ENCODE measurements around the gene PAMR1. TPM values are rescaled to one million over a fixed set of nuclear protein-coding genes. Genes with fewer than 3 reads are reported as not detected.

Gene PAMR1
- polyA plus RNA-seq, 1 donor from 2014 or later: not detected

DNA sequence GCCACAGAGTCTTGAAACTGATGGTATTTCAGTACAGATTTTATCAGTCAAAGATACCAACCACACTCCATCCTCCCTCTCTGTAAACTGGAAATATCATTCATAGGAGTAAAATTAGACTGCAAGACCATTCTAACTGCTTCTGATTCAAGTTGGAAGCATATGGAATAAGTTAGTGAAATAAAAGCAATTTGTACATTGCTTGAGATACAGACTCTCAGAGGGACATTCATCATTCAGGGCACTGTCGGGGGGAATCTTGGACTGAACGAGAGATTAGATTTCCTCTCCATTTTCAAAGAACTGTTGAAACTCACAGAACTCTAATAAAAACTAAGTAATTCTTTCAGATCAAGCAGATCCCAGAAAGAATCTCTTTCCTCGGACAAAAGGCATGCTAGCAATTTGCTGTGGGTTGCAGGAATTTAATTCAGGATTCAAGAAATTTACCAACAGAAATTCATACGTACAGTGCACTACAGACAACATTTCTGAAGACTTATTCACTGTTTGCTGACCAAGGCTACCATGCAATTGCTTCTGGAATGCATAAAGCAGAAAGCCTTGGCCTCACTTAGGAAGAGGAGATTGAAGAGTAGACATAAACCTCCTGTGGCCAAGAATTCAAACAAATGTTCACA, 34.1 kb downstream of the PAMR1 start:
- H3K27ac Mint-ChIP-seq: no peak overlapping the region
- peaks cover 8% of the 10 kb centered on the region for H3K27me3 Mint-ChIP-seq
- no peak overlapping the region for H3K4me3 Mint-ChIP-seq
- no peaks in the 10 kb centered on the region for H3K4me1 Mint-ChIP-seq
- H3K9me3 Mint-ChIP-seq: no peaks in the 10 kb centered on the region
- no peaks in the 10 kb centered on the region for H3K36me3 Mint-ChIP-seq

DNA sequence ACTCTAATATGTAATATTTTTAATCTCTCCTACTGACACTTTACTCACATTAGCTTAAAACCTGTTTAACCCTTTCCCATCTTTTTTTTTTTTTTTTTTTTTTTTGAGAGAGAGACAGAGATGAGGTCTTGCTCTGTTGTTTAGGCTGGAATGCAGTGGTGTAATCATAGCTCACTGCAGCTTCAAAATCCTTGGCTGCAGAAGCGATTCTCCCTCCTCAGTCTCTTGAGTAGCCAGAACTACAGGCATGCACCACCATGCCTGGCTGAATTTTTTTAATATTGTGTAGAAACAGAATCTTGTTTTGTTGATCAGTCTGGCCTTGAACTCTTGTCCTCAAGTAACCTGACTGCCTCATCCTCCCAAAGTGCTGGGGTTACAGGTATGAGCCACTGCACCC, 37.3 kb downstream of the PAMR1 start:
- H3K27me3 Mint-ChIP-seq: peaks cover 20% of the 10 kb centered on the region
- no peaks in the 10 kb centered on the region for H3K4me1 Mint-ChIP-seq
- H3K36me3 Mint-ChIP-seq: peaks cover 5% of the 10 kb centered on the region
- peaks cover 2 to 9% (median 3%) of the 10 kb centered on the region in 3 donors for H3K9me3 Mint-ChIP-seq
- no peak overlapping the region for H3K4me3 Mint-ChIP-seq
- no peak overlapping the region for H3K27ac Mint-ChIP-seq

DNA sequence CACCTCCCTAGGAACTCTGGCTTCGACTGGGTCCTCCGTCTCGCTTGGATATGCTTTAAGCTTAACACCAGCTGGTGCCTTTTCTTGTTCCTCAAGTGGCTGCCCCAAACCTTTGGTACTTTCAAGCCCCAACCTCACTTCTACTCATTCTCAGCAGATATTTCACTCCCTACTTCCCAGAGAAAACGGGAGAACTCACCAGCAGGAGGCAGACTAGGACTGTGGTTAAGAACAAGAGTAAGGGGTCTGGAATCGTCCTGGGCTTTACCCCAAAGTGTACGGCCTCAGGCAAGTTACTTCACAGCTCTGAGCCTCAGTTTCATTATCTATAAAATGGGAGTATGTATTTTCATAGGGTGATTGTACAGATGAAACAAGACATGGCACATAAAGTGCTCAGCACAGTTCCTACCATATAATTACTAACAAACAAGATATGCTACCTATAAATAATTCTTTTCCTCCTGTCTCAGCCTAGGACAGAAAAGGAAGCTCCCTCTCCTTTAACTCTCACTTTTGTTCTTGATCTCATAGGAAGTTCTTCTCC, 37.8 kb downstream of the PAMR1 start:
- H3K4me1 Mint-ChIP-seq: no peaks in the 10 kb centered on the region
- peaks cover 18% of the 10 kb centered on the region for H3K27me3 Mint-ChIP-seq
- H3K9me3 Mint-ChIP-seq: peaks cover 2 to 14% (median 8%) of the 10 kb centered on the region in 3 donors
- H3K4me3 Mint-ChIP-seq: no peak overlapping the region
- peaks cover 5% of the 10 kb centered on the region for H3K36me3 Mint-ChIP-seq
- no peak overlapping the region for H3K27ac Mint-ChIP-seq

DNA sequence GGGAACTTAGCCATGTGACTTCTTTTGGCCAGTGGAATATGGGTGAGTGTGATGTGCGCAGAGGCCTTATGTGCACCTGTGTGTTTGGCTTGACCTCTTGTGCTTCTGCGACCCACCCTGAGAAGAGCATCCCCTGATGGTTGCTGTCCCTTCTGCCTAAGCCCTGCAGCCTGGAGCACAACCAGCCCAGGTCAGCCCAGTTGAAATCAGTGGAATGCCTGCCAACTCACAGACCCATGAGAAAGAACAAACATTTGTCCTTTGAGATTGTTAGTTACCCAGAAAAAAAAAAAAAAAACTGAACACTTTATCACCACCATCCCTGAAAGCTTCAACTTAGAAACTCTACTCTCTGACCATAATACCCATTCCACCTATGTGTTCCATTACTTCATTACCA, 38.5 kb downstream of the PAMR1 start:
- Mint-ChIP-seq H3K9me3 (peaks cover 4 to 19% (median 14%) of the 10 kb centered on the region in 3 donors), H3K4me3 (no peak overlapping the region), H3K36me3 (peaks cover 5% of the 10 kb centered on the region), H3K4me1 (no peaks in the 10 kb centered on the region), H3K27me3 (peaks cover 18% of the 10 kb centered on the region), H3K27ac (no peak overlapping the region)

DNA sequence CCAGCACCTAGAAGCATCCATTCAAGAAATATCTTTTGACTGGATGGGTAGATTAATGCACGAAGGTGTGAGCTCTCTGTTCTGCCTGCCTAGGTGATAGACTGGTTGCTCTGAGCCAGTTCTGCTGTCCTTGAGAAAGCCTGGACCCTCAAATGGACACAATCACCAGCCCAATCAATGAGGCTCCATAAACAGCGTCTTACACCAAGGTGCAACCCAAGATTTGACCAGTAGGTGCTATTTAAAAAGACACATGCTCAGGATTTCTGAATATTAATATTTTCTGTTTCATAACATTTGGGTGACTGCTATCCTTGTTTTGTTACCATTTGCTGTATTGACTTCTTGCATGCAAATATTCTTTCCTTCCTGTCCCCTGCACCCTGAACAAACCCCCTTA, 39.0 kb downstream of the PAMR1 start:
- Mint-ChIP-seq H3K27me3 (peaks cover 16% of the 10 kb centered on the region), H3K4me1 (no peaks in the 10 kb centered on the region), H3K4me3 (no peak overlapping the region), H3K27ac (no peak overlapping the region), H3K9me3 (peaks cover 4 to 19% (median 15%) of the 10 kb centered on the region in 3 donors), H3K36me3 (peaks cover 5% of the 10 kb centered on the region)

DNA sequence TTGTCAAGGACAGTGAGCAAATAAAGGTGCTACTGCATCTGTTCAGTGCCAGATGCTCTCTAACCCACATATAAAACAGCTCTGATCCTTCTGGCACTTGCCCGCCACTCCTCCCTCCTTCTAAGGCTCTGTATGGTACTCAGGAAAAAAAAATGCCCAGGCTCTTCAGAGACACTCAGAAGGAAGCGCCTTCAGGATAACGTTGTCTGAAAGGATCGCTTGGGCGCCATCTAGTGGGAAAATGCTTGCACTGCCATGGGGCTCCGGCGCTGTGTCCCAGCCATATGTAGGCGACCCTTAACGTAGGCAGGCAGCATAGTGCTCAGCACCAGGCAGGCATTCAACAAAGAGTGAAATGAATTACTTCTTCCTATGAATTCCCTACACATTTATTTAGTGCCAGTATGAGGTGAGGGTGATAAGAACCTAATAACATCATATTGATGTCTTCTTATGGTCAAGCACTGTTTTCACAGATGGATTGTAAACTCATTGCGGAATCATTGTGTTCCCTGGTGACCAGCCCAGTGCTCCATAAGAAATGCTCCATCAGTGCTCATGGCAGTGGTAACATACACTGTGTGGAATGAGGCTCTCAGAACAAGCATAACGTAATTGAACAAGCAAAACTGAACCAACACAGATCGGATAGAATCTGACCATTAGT, 39.6 kb downstream of the PAMR1 start:
- Mint-ChIP-seq H3K4me1 (no peaks in the 10 kb centered on the region), H3K27me3 (peaks cover 14% of the 10 kb centered on the region), H3K4me3 (no peak overlapping the region), H3K9me3 (peaks cover 4 to 21% (median 19%) of the 10 kb centered on the region in 3 donors), H3K27ac (no peak overlapping the region), H3K36me3 (peaks cover 5% of the 10 kb centered on the region)

DNA sequence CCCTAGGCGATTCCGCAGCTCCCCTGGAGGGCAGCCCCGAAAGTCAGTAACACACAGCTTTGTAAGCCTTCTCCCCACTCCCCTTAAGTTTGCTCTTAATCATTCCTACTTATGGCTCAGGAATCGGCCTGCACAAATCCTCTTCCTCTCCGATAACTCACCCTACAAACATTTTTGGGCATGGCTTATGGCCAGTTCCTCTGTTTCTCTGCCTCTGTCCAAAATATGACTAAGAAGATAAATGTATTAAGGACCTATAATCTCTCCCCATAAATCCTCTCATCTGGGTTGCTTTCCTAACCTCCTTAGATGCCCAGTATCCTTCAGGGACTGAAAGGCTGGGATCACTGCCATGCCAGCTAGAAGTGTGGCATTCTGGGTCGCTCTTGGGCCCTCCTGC, 41.0 kb downstream of the PAMR1 start:
- Mint-ChIP-seq H3K9me3 (peaks cover 4 to 22% (median 19%) of the 10 kb centered on the region in 3 donors), H3K36me3 (peaks cover 5% of the 10 kb centered on the region), H3K27ac (no peak overlapping the region), H3K4me3 (peak overlapping the region in 1 of 4 donors; percentile 33), H3K27me3 (peaks cover 14% of the 10 kb centered on the region), H3K4me1 (no peaks in the 10 kb centered on the region)

DNA sequence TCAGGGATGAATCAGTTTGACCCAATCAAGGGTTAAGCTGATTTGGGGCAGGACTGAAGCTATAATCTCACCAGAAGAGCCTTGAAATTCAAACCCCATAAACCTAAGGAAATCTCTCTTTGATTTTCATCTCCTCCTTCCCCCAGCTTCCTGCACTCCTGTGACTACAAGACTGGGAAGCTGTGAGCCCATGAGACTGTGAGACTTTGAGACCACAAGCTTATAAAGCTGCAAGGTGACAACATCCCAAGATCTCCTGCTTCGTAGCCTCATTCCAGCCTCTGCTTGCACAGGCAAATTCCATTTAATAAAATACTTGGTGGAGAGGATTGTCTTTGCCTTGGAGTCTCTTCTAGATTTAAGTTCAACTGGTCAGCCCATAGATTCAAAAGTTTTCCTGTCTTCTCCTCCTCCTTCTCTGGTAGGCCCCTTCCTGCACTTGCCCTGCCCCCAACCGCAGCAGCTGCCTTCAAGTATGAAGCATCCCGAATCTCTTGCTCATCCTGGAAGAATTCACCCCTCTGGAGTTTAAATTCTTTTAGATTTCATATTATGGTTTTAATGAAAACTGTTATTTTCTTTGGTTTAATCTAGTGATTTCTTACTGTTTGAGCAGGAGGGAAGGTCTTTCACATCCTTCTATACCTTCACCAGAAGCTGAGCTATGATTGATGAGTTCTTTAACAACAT, 42.1 kb downstream of the PAMR1 start:
- no peaks in the 10 kb centered on the region for H3K4me1 Mint-ChIP-seq
- peaks cover 5% of the 10 kb centered on the region for H3K36me3 Mint-ChIP-seq
- H3K9me3 Mint-ChIP-seq: peaks cover 4 to 22% (median 19%) of the 10 kb centered on the region in 3 donors
- H3K4me3 Mint-ChIP-seq: no peak overlapping the region
- H3K27me3 Mint-ChIP-seq: peaks cover 14% of the 10 kb centered on the region
- H3K27ac Mint-ChIP-seq: no peak overlapping the region

DNA sequence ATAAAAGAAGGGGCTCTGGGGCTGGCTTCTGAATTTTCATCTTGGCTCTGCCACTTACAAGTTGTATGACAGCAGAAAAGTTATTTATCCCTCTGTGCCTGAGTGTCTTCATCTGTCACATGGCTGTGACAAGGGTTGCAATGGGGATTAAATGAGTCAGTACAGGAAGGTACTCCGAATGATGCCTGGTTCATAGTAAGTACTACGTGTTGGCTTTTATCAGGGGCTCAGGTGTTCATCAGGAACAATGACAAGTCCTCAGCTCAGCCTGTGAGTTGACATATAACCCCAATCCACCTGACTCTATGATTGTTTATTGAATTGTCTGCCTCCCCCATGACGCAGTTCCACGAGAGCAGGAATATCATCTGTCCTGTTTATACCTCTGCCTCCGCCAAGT, 45.7 kb downstream of the PAMR1 start:
- H3K4me1 Mint-ChIP-seq: no peaks in the 10 kb centered on the region
- peaks cover 14% of the 10 kb centered on the region for H3K27me3 Mint-ChIP-seq
- peaks cover 6 to 25% (median 24%) of the 10 kb centered on the region in 3 donors for H3K9me3 Mint-ChIP-seq
- H3K4me3 Mint-ChIP-seq: no peak overlapping the region
- peaks cover 5% of the 10 kb centered on the region for H3K36me3 Mint-ChIP-seq
- H3K27ac Mint-ChIP-seq: peak overlapping the region in 1 of 3 donors; percentile 36

DNA sequence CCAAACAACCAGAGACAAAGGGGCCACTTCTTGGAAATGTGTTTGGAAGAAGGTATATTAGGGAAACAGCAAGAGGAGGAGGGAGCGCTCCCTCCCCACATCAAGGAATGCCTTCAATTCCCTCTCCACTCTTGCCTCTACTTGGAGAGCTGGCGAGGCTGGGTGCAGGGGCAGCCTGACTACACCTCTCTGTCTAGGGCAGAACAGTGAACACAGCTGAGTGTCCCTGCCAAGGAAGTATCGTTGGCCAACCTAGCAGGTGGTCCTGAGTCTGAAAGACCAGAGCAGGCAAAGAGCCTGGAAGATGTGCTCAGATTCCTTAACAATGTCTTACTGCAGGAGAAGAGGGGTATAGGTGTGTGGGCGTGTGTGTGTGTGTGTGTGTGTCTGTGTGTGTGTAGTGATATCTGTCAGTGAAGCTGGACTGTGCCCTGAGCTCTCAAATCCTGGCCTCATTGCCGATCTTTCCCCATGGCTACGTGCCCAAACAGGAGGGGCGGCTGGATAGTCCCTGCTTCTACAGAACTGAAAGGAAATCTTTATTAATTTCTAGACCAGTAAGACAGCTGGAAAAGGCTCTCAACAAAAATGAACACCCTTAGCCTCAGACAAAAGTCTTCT, 46.8 kb downstream of the PAMR1 start:
- peaks cover 1% of the 10 kb centered on the region for H3K36me3 Mint-ChIP-seq
- H3K9me3 Mint-ChIP-seq: peaks cover 6 to 22% (median 20%) of the 10 kb centered on the region in 3 donors
- no peak overlapping the region for H3K4me3 Mint-ChIP-seq
- no peaks in the 10 kb centered on the region for H3K4me1 Mint-ChIP-seq
- peak overlapping the region in 1 of 3 donors; percentile 46 for H3K27ac Mint-ChIP-seq
- H3K27me3 Mint-ChIP-seq: peaks cover 8% of the 10 kb centered on the region

DNA sequence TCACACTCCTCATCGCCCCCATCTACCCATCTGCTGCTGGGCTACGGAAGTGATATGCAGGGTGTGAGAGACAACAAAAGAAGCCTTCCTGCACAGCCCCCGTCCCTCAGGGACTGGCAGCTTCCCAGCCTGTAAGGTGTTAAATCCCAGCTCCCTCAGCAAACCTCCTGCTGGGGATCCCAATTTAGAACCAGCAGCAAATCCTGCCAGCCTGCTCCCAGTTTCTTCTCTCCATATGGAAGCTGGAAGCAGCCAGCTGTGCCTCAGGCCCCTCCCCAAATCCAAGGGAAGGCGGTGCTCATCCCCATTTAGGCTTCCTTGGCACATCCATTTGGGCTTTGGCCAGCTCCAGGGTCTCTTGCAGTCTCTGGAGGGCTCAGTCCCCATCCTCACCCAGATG, 47.5 kb downstream of the PAMR1 start:
- Mint-ChIP-seq H3K27ac (no peak overlapping the region), H3K4me3 (no peak overlapping the region), H3K4me1 (no peaks in the 10 kb centered on the region), H3K36me3 (no peaks in the 10 kb centered on the region), H3K27me3 (peaks cover 9% of the 10 kb centered on the region), H3K9me3 (peaks cover 4 to 20% (median 13%) of the 10 kb centered on the region in 3 donors)

DNA sequence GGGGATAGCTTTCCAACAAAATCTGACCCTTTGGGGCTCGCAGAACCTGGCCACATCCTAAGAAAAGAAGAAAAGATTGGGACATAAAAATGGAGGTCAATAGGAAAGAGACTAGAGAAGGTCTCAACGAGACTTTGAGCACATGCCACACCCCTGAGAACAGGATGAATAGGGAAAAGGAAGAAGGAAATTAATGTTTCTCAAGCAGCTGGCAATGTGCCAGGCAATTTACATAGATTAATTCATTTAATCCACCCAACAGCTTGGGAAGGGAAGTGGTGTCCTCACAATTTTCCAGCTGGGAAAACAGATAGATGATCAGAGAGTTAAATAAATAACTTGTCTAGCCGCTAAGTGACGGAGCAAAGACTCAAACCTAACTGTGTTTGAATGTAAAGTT, 50.7 kb downstream of the PAMR1 start:
- peaks cover 2 to 5% (median 3%) of the 10 kb centered on the region in 3 donors for H3K9me3 Mint-ChIP-seq
- H3K27ac Mint-ChIP-seq: no peak overlapping the region
- H3K4me1 Mint-ChIP-seq: no peaks in the 10 kb centered on the region
- H3K4me3 Mint-ChIP-seq: no peak overlapping the region
- H3K36me3 Mint-ChIP-seq: no peaks in the 10 kb centered on the region
- peaks cover 24% of the 10 kb centered on the region for H3K27me3 Mint-ChIP-seq

DNA sequence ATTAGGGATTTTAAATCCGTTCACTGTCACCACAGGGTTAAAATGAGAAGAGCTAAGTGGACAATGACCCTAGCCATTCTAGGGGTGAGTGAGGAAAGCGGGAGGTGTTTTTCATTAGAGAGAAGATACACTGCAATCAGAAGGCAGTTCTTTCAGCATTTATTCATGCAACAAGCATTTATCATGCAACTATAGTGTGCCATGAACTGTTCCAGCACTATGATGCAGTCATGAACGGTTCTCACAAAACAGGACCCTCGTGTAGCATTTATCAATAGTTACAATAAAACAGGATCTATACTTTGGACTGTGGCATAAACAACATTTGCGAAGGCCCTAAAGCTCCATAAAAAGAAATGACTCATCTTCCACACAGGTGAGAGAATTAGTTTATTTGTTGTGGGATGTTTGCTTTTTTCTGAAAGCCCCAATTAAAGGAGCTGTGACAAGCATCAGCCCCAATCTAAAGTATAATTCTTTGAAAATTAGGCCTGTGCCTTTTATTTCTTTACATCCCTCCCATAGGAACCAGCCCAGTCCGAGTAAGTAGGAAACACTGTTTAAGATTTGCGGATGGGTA, 51.5 kb downstream of the PAMR1 start:
- Mint-ChIP-seq H3K36me3 (no peaks in the 10 kb centered on the region), H3K4me1 (no peaks in the 10 kb centered on the region), H3K9me3 (peaks cover 2 to 5% (median 5%) of the 10 kb centered on the region in 3 donors), H3K4me3 (no peak overlapping the region), H3K27ac (no peak overlapping the region), H3K27me3 (peaks cover 27% of the 10 kb centered on the region)

DNA sequence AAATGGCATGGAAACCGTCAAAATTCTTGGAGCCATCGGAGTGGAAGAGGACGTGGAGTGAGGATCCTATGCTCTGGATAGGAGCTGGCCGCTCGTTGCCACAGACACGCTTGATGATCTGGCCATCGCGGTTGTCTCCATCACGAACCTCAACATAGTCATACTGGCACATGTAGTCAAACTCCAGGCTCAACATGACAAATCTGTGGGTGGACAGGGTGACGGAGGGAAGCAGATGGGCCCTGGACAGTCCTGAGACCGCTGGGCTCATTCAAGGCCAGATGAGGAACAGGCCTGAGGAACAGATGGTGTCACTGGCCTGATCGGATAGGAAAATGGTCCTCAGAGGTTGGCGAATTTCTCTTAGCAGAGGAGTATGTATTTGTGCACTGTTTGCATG, 54.8 kb downstream of the PAMR1 start:
- no peaks in the 10 kb centered on the region for H3K36me3 Mint-ChIP-seq
- no peak overlapping the region for H3K27ac Mint-ChIP-seq
- no peak overlapping the region for H3K4me3 Mint-ChIP-seq
- H3K27me3 Mint-ChIP-seq: peaks cover 26% of the 10 kb centered on the region
- H3K4me1 Mint-ChIP-seq: no peaks in the 10 kb centered on the region
- peaks cover 0 to 2% (median 0%) of the 10 kb centered on the region in 3 donors for H3K9me3 Mint-ChIP-seq
